GM19395 (cell line): ENCODE measurements around the gene DPYD.

Source experiments
- ATAC-seq: cut with Tn5 transposase; IDR thresholded peaks from one replicate; pipeline ENCODE4 v1.9.1; 2021; ENCODE audit warnings: mild to moderate bottlenecking, moderate library complexity; ENCODE audit not compliant: unreplicated experiment

The DPYD gene

DNA sequence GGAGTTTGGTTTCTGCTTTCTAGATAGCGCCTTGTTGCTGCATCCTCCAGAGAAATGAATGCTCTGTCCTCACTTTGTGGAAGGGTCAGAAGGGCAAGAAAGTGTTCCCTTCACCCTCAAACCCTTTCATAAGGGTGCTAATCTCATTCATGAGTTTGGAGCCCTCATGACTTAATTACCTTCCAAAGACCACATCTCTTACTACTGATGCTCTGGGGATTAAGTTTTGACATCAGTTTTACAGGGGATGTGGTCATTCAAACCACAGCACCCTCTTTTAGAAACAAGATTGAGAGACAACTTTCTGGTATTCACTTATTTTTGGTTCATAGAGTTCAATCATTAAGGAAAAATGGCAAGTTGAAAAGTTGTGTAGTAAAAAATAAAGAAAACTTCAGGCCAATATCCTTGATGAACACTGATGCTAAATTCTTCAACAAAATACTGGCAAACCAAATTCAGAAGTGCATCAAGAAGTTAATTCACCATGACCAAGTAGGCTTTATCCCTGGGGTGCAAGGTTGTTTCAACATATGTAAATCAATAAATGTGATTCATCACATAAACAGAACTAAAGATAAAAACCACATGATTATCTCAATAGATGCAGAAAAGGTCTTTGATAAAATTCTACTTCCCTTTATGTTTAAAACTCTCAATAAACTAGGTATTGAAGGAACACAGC is 757.1 kb downstream of the DPYD start:
- ATAC-seq: peak; percentile 61

DNA sequence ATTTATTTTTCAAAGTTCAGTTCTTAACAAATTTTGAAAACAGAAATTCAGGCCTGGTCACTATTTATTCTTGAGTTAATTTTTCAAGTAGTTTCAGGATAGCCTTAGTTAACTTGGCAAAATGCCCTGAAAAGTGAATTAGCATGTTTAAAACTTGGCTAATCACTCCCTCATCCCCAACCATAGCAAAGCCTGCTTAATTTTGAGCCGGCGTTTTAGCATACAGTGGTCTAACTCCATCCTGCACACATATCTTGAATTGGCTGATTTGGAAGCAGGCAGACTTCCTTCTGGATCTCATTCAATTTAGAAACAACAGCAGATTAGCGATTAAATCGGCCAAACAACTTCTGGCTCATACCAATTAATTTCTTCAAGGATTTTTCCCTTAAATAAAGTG is 760.0 kb downstream of the DPYD start:
- ATAC-seq: no peak

DNA sequence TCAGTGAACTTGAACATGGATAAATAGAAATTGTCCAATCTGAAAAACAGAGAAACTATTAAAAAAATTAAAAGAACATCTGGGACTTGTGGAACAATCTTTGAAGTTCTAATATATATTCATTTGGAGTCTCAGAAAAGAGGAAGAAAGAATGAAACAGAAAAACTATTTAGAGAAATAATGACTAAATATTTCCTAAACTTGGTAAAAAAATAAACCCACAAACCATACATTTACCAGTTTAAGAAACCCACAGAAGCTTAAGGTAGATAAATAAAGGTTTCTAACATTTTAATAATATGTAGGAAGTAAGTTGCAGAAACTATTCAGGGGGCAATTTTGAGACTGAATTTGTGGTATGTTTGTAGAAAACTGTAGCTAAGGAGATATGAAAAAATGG is 761.5 kb downstream of the DPYD start:
- ATAC-seq: peak; percentile 63

DNA sequence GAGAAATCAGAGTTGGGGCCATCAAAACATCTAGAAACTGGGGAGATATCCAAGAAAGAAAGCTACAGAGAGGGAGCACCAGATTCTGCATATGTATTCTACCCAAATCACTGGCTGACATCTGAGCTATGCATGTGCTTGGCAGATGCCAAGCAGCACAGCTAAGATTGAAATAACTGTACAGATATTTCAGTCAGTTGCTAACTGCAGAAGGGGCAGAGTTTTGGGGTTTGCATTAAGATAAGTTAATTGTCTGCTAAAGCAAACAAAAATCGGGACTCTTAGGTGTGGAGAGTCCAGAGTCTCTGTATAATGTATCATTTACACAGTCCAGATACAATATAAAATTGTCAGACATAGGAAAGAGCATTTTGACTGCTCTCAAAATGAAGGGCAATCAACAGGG is 762.1 kb downstream of the DPYD start:
- ATAC-seq: peak; percentile 11

DNA sequence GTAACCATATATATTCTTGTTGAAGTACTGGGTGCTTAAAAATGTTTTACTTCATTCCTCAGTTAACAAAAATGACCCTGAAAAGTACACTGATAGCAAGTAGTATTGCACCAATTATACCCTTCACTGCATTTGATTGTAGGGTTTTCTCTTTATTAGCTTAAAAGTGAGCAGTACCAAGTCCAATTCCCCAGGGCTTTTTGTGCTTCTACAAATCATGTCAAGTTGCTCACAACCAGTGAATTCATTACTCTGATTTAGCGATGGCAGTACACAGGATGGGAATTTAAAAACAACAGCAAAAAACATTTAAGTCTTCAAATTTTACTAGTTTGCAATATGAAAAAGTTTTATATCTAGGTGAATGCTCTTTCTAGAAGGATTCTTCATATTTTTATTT is 762.8 kb downstream of the DPYD start:
- no peak for ATAC-seq

DNA sequence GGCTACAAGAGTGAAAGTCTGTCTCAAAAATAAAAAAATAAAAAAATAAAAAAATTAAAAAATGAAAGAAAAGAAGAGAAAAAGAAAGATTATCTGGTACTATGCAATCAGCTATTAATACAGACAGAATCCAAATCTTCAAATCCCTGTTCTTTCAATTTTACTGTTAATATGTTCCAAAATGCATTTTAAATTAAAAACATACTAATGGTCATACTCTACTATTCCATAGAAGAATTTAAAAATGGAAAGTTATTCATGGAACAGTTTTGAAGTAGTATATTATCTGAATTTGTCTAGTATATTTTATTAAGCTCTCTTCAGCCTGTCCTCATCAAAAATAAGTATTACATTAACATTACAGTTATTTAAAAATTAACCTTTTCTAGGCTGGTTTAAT is 769.2 kb downstream of the DPYD start:
- ATAC-seq: no peak

DNA sequence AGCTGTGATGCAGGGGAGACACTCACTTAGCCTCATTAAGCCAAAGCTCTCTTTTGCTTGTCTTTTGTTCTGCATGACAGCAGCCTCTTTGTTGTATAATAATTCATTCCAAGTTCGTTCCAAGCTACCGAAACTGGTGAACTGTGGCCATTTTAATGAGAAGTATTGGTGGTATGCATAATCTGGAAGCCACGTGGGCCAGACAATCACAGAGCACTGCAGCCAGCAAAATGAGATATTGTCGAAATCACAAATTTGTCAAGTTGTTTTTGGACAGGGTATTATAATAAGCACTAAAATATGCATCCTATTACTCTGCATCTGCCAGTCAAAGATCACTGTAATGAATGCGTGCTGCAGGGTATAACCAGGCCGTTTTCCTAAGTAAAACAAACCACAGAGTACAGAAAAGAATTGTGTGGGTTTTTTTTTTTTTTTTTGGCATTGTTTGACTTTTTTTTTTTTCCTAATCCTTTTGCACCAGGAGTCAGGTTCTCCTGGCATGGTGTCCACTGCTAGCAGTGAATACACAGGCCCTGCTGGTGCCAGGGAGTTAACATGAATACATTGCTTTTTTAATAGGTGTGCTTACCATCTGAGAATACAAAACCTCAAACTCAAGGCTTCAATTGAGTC is 775.4 kb downstream of the DPYD start:
- no peak for ATAC-seq

DNA sequence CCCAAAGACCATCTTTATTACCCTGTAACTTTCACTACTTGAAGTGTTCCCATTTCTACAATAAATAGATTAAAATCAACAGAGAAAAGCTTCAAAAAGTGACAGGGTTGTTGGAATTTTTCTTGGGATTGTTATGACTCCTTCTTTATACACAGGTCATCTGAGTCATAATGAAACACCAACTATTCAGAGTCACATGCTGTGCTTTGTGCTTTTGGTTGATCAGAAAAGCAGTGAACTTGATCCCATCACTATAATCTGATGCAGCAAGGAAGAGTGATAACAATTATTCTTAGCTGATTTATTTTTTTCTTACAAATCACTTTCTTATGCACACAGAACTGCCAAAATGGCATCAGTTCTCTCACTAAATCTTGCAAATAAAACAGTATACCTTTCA is 776.3 kb downstream of the DPYD start:
- ATAC-seq: no peak

DNA sequence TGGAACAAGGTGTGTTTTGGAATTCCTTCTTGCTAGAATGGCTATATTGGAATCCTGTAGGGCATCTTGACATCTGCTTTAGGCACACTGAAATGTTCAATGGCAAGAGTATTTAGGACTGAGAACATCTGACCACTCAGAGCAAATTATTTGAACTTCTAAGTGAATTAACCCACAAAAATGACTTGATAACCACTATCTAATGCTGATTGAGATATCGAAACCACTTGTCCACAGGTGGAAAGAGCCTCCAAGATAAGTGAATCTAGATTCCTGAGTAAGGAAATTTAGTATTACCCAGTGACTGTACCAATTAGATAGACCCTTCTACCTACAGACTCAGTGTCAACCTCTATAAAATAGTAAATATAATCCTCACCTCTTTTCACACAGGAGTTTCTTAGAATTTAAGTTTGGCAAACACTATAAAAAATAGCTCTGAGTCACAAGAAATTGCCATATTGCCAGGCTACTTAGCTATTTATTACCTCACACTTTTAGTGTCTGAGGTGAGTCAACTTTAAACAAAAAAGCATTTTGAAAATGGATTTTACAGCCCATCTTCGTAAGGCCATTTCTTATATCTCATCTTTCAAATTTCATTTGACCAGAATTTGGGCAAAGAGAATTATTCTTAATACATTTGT is 777.5 kb downstream of the DPYD start:
- no peak for ATAC-seq

DNA sequence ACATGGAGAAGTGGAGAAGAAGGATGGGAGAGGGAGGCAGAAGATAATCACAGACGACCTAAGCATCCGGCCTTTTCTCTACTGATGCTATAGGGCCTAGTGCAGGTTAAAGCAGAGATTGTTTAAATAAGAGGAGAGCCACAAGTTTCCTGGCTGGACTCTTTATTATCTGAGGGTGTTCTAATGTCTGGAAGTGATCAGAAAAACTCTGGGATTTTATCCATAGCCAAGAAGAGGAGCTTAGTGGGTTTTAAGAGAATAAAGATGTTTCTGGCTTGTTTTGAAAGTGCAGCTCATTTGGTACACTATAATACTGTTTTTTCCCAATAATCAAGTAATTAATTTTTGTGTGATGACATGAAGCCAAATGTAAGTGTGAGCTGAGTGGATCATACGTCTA is 780.2 kb downstream of the DPYD start:
- no peak for ATAC-seq

DNA sequence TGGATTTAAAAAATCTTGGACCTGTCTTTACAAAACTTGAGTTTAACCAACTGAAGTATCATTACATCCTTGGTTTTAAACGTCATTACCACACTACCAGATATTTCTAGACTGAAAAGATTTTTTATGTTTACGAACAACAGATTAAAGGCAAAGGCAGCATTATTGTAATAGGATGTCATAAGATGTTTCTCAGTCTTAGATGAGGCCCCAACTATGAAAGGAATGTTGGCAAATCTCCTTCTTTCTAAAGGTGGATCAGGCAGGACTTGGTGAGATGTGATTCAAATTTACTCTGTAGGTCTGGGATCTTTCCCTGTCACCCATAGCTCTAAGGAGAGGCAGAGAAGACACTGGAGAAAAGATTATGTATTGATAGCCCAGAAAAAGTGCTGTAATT is 781.3 kb downstream of the DPYD start:
- ATAC-seq: no peak

DNA sequence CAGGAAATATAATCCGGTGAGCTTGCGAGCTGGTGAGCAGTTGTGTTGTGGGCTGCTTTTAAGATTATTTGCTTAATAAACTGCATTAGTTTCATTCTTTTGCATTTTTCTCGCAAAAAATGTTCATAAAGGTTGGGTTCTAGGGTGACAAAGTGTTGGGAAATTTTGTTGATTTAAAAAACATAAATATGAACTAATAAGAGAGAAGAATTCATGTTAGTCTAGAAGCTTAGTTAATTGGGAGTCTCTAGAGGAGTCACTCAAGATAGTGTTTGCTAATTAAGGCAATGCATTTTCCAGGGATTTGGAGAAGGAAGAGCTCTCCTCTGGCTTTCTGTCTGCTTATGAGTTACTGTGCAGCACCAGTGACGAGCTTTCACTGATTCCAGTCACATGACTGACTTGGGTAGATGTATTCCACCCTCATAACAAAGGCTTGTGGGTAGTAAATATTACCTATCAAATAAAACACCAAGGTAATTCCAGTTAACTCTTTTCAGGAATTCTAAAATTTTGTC is 782.3 kb downstream of the DPYD start:
- peak; percentile 48 for ATAC-seq

DNA sequence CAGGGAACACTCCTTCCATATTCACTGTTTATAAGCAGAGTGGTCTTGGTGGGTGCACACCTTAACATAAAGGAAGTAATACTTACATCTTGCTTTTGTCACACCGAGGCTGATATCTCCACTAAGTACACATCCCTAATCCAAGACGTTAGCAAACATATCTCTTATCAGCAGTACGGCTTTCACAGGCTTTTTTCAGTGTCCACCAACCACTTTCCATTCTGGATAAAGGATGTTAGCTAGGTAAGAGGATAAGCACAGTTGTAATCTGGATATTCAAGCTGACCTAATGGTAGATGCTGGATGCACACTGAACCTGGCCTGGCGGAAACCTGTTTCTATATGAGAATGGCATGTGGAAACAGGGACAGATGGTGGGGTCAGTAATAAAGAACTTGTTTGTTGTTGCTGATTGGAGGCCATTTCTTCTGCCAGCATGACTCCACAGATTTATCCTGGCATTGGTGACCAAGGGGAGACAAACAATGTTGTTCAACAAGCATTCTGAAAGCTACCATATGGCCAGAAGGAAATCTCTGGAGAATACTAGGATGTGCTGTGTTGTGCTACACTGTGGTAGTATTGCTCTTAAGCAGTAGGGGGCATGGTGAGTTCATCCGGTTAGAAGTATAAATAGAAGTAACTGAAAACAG is 782.8 kb downstream of the DPYD start:
- peak; percentile 99 for ATAC-seq

DNA sequence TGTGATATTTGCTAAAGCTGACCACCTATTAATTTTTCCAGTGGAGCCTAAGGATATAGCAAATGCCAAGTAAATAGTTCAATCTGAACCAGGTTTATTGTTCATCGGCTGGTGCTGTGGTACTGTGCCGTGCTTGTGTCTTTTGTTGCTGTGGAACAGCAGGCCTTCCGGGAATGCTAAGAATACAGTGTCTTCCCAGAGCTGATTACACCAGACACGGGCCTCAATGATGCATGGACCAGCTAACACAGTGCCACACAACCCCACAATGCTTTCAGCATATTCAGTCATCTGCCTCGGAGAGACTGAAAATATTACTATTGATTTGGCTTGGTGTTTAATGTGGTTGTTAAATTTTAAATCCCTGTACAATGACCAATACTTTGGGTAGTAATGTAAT is 783.8 kb downstream of the DPYD start:
- ATAC-seq: no peak

DNA sequence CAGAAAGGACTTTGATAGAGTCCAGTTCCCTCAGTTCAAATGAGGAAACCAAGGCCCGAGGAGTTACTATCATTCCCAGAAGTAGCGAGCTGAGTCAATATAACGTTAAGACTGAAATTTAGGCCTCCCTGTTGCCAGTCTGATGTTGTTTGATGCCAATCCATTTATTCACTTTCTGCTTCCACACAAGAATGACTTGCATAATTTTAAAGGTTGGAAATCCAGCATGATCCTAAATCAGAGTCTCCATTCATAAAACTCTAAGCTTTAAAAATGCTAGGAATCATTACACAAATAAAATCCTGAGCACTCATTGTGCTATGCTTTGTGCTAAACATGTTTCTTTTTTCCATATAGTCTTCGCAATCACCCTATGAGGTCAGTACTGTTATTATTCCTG is 784.9 kb downstream of the DPYD start:
- no peak for ATAC-seq

DNA sequence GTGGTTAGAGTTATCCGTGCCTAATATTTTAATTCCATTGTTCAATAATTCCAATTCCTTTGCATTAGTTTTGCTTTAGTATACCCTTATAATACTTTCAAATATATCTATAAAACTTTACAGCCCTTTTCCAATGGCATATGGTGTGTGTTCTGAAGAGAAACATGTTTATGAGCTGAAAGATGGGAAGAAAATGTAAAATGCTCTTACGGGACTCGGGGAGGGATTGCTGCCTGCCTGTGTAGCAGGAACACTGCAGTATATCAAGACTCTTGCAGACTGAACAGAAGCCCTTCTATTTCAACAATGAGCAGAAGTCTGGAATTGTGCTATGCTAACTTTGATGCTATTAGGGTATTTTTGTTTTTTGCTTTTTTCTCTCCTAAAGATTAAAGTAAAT is 792.4 kb downstream of the DPYD start:
- no peak for ATAC-seq

DNA sequence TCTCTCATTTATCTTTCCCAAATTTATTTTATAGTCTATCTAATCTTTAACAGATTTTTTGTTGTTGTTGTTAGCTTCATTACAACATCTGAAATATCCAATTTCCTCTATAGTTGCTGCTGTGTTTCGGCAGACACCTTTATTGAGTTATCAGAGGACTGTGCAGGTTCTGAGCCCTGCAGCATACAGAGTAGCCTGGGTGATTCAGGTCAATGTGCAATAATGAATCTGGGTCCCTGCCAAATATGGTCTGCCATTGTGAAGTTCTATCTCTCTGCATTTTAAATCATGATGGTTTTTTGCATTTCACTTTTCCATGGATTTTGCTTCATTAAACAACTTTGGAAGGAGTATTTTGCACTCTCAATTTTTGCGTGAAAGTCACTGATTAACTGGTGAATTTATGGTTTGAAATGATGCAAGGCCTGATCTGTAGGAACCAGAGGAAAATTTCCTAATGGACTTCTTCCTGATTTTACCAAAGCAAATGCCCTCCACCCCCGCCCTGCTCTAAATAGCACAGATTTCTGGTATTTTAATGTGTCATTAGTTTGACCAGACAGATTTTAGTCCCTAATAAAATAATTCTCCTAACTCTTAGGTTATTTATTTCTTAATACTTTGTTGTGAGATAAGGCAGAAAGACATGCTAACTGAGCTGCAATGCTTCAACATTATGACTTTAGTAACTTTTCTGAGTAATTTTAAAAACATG is 797.0 kb downstream of the DPYD start:
- no peak for ATAC-seq

DNA sequence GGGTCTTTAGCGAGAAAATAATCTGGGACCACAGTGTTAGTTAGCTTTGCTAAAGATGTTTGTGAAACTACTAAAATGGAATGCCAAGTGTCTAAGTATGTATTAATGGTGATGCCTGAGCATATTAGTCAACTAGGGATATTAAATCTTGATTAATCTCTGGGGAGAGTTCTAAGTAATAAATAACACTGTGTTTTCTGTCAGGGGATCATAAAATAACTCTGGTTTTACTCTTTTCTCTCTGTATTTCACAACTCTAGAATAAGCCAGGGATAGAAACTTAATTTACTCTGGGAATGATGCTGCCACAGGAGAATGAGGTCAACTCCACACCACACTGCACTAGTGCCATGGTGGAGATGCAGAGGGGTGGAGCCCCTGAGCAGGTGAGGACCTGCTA is 800.0 kb downstream of the DPYD start:
- no peak for ATAC-seq

DNA sequence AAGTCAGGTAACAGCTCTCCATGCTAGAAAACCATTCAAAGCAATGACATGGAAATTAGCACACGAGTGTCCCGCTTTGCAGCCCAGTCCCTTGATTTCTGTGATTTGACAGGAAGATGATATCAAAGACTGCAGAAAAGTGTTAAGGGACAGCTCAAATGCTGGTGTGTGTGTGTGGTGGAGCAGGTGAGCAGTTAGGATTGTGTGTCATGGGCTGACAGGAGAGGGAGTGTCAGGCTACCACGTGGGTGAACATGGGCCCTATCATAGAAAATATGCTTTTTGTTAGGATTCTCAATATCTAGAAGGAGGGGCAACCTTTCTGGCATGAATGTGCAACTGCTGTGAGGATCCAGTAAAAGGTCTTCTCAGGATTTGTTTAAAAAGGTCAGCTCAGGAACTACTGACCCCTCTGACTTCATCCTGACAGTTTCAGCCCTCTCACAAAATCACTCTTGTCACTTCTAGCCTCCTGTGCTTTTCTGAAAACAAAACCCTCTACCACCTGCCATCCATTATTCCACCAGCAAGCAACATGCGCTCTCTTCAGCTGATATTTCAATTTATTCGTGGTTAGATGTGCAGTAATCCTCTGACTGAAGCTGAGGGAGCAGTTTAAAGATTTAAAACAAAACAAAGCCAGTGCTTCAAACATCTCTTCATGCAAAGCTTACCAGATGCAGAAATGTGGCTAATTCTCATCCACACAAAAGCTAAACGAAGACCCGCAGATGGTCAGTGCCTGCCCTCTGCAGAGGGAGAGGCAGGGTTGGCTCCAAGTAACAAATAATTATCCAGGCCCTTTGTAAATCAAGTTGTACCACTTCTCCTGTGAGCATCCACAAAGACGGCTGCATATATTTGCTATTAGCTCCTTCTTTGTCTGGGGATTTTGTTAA is 801.3 kb downstream of the DPYD start:
- no peak for ATAC-seq

DNA sequence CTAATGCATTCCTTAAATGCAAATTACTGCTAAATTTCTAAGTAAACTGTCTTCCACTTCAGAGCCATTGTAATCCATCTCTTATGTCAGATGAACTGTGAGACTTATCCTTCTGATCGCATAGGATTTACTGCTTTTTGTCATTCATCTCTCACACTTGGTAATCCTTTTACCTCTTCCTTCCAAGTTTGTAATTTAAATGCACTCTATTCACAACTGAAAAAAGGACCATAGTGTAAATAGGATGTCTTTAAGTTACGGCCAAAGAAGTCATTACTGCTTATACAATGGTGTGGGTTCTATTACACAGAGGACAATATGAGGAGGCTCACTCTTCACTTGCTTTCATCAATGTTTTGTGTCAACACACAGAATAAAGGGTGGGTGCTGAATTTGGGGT is 806.0 kb downstream of the DPYD start:
- no peak for ATAC-seq
